K562 (cell line): ENCODE results near the gene AHNAK. TPM values are rescaled to one million over a fixed set of nuclear protein-coding genes. Genes with fewer than 3 reads are reported as not detected.

Experiments used
- ATAC-seq: fragments of 200-7000 bp; cut with Tn5 transposase; 3 replicates; pipeline ENCODE4 v1.9.1; 2020; ENCODE audit warnings: moderate library complexity
- BruUV-seq: library from RNA; stranded (reverse); fragments of 400-500 nt; replicated peaks from 2 replicates; lab custom pipeline; 2021; lab: Mats Ljungman, UMichigan
- CTCF ChIA-PET: fragments of 300-600 bp; formaldehyde crosslinking; extraction: SDS; loops from one replicate; lab custom pipeline; 2021; ENCODE audit warnings: low intra/inter-chr PET ratio; lab: Yijun Ruan, JAX
- POLR2A ChIA-PET: fragments of 300-600, 350-650 bp; sonication (Branson Sonifier 250); formaldehyde crosslinking; extraction: SDS; loops from one replicate; lab custom pipeline; 2021; ENCODE audit warnings: antibody characterized with exemption, inconsistent platforms; lab: Yijun Ruan, JAX
- DNase-seq, 4 experiments: peaks; one replicate each; pipeline versions ENCODE4 v3.0.0 to v3.0.0-alpha.2; 2011 to 2018; ENCODE audit warnings: low spot score in 3 of 4, mixed read lengths in 3 of 4; ENCODE audit errors: extremely low read depth in 1 of 4
- FAIRE-seq: peaks from 2 replicates; lab custom pipeline; 2011; peaks lifted over from hg19 to GRCh38; lab: Jason Lieb, UNC
- H2AFZ ChIP-seq: 2 replicates; pipeline ENCODE4 v1.6.0; 2011; ENCODE audit warnings: low read depth, low read length, control low read depth, inconsistent platforms
- H3K27ac ChIP-seq: fragments of 200-600 bp; 3 replicates; pipeline ENCODE4 v1.8.0; 2011; ENCODE audit warnings: low read depth, mild to moderate bottlenecking, control low read depth, inconsistent platforms, low read length, moderate library complexity, mixed read lengths; ENCODE audit errors: extremely low read depth
- H3K27me3 ChIP-seq, 2 experiments: fragments of 300-600 bp in 1 of 2; 2 replicates in 1 of 2; 3 replicates in 1 of 2; pipeline versions ENCODE4 v1.6.0 to v1.8.0; 2011; ENCODE audit warnings: inconsistent platforms in 2 of 2, low read length in 2 of 2, mild to moderate bottlenecking in 1 of 2, mixed read lengths in 1 of 2, moderate library complexity in 1 of 2; ENCODE audit not compliant: control insufficient read depth in 2 of 2, insufficient read depth in 2 of 2
- H3K36me3 ChIP-seq: fragments of 300-600 bp; 3 replicates; pipeline ENCODE4 v1.8.0; 2011; ENCODE audit warnings: mild to moderate bottlenecking, low read length, inconsistent platforms; ENCODE audit not compliant: control insufficient read depth, insufficient read depth
- H3K4me1 ChIP-seq, 2 experiments: fragments of 200-600 bp in 1 of 2; replicated peaks in 1 of 2; 2 replicates in 1 of 2; 3 replicates in 1 of 2; pipeline versions ENCODE4 v1.5.1 to v1.8.0; 2011; ENCODE audit warnings: inconsistent platforms in 2 of 2, low read length in 2 of 2, mild to moderate bottlenecking in 1 of 2, mixed read lengths in 1 of 2, moderate library complexity in 1 of 2; ENCODE audit not compliant: control insufficient read depth in 2 of 2, insufficient read depth in 2 of 2
- H3K4me2 ChIP-seq: 2 replicates; pipeline ENCODE4 v1.6.1; 2011; ENCODE audit warnings: low read length, control low read depth, inconsistent platforms, mixed read lengths; ENCODE audit not compliant: insufficient read depth
- H3K4me3 ChIP-seq: fragments of 200-600 bp; sonication (generic), shearing (Covaris generic); 2 replicates; pipeline ENCODE4 v1.5.1; 2016; ENCODE audit warnings: control low read depth, inconsistent platforms
- H3K79me2 ChIP-seq: fragments of 200-600 bp; 3 replicates; pipeline ENCODE4 v1.8.0; 2011; ENCODE audit warnings: low read length, inconsistent platforms; ENCODE audit not compliant: control insufficient read depth, insufficient read depth
- H3K9ac ChIP-seq, 2 experiments: 2 replicates each; pipeline versions ENCODE4 v1.6.0 to v1.6.1; 2011; ENCODE audit warnings: low read depth in 2 of 2, low read length in 2 of 2, control low read depth in 1 of 2, inconsistent platforms in 1 of 2, mild to moderate bottlenecking in 1 of 2, mixed read lengths in 1 of 2; ENCODE audit not compliant: insufficient read depth in 1 of 2
- H3K9me1 ChIP-seq: one replicate; pipeline ENCODE4 v1.6.0; 2011; ENCODE audit warnings: inconsistent platforms, mild to moderate bottlenecking, low read length, moderate library complexity; ENCODE audit not compliant: control insufficient read depth, insufficient read depth
- H3K9me3 ChIP-seq: replicated peaks from 2 replicates; pipeline ENCODE4 v1.5.1; 2011; ENCODE audit warnings: low read depth, low read length, inconsistent platforms; ENCODE audit not compliant: control insufficient read depth, insufficient read depth
- H4K20me1 ChIP-seq: replicated peaks from 2 replicates; pipeline ENCODE4 v1.6.1; 2011; ENCODE audit warnings: low read length, inconsistent platforms, mixed read lengths; ENCODE audit not compliant: control insufficient read depth, insufficient read depth
- ARID1B ChIP-seq: fragments of 450-650 bp; IDR thresholded peaks from 2 replicates; pipeline ENCODE4 v1.6.1; 2016; ENCODE audit warnings: antibody characterized with exemption, mild to moderate bottlenecking, inconsistent platforms
- C11orf30 ChIP-seq: fragments of 450-650 bp; IDR thresholded peaks from 2 replicates; pipeline ENCODE4 v1.6.1; 2016; ENCODE audit warnings: low read depth, mild to moderate bottlenecking
- CBFA2T2 ChIP-seq: fragments of 450-650 bp; conservative IDR thresholded peaks from 2 replicates; pipeline ENCODE4 v1.6.1; 2017; ENCODE audit warnings: mild to moderate bottlenecking
- CBFA2T3 ChIP-seq: fragments of 450-650 bp; IDR thresholded peaks from 2 replicates; pipeline ENCODE4 v1.6.1; 2017
- CBX5 ChIP-seq: IDR thresholded peaks from 2 replicates; pipeline ENCODE4 v1.6.1; 2014; ENCODE audit warnings: low read depth, borderline replicate concordance
- ELF2 ChIP-seq: fragments of 250-450 bp; sonication (Bioruptor Pico); IDR thresholded peaks from 2 replicates; pipeline ENCODE4 v1.5.0; 2021; ENCODE audit warnings: mild to moderate bottlenecking
- ILK ChIP-seq: fragments of 450-650 bp; IDR thresholded peaks from 2 replicates; pipeline ENCODE4 v1.6.1; 2016; ENCODE audit warnings: missing genetic modification characterization, low read depth, mild to moderate bottlenecking, missing compliant biosample characterization, moderate library complexity, borderline replicate concordance
- MAZ ChIP-seq, 2 experiments: fragments of 450-650 bp in 1 of 2; sonication (generic) in 1 of 2; formaldehyde crosslinking; IDR thresholded peaks in 1 of 2; conservative IDR thresholded peaks in 1 of 2; 2 replicates each; pipeline versions ENCODE4 v1.4.0 to v1.5.0; 2020; ENCODE audit warnings: mild to moderate bottlenecking in 1 of 2, missing genetic modification reagents in 1 of 2
- MTA2 ChIP-seq: fragments of 450-650 bp; IDR thresholded peaks from 2 replicates; pipeline ENCODE4 v1.6.1; 2016; ENCODE audit warnings: low read depth
- NFATC3 ChIP-seq: fragments of 450-650 bp; IDR thresholded peaks from 2 replicates; pipeline ENCODE4 v1.6.1; 2017; ENCODE audit warnings: mild to moderate bottlenecking
- NFIX ChIP-seq: fragments of 250-450 bp; sonication (Bioruptor Pico); IDR thresholded peaks from 2 replicates; pipeline ENCODE4 v1.4.0; 2020; ENCODE audit warnings: low read depth, mild to moderate bottlenecking, moderate library complexity
- NR2C1 ChIP-seq, 2 experiments: fragments of 450-650 bp; IDR thresholded peaks; 2 replicates each; pipeline ENCODE4 v1.6.1; 2017; ENCODE audit warnings: mild to moderate bottlenecking in 2 of 2, antibody characterized with exemption in 1 of 2, inconsistent platforms in 1 of 2, missing compliant biosample characterization in 1 of 2, missing genetic modification characterization in 1 of 2
- PCBP1 ChIP-seq: fragments of 200-400 bp; formaldehyde crosslinking; IDR thresholded peaks from 2 replicates; pipeline ENCODE4 v1.6.1; 2018; ENCODE audit warnings: mild to moderate bottlenecking, low read depth, low read length; ENCODE audit not compliant: poor library complexity, severe bottlenecking
- SRSF9 ChIP-seq: fragments of 200-400 bp; formaldehyde crosslinking; IDR thresholded peaks from 2 replicates; pipeline ENCODE4 v1.6.1; 2017; ENCODE audit warnings: low read depth, low read length, borderline replicate concordance
- STAT5A ChIP-seq: IDR thresholded peaks from 2 replicates; pipeline ENCODE4 v1.6.1; 2012; ENCODE audit warnings: low read length, inconsistent platforms, borderline replicate concordance
- TCF3 ChIP-seq: sonication (generic); formaldehyde crosslinking; IDR thresholded peaks from 2 replicates; pipeline ENCODE4 v1.4.0; 2020; ENCODE audit warnings: mild to moderate bottlenecking, missing genetic modification reagents
- ZKSCAN1 ChIP-seq: fragments of 150-350 bp; IDR thresholded peaks from 2 replicates; pipeline ENCODE4 v1.6.1; 2016; ENCODE audit warnings: low read depth, low read length
- ZNF224 ChIP-seq: sonication (generic); formaldehyde crosslinking; IDR thresholded peaks from 2 replicates; pipeline ENCODE4 v1.8.0; 2022; ENCODE audit warnings: mild to moderate bottlenecking, missing genetic modification reagents
- WGBS: fragments of 100-300 bp; shearing (Covaris generic); methylation state at CpG from one replicate; pipeline ENCODE4 v1.1.6; 2016; ENCODE audit warnings: low coverage, mixed read lengths; ENCODE audit not compliant: insufficient coverage; ENCODE audit errors: missing lambda C conversion rate; 5-methylcytosine and 5-hydroxymethylcytosine counted together
- in situ Hi-C: fragments of 300-500 bp; cut with MboI; formaldehyde crosslinking; loops from 4 replicates; pipeline ENCODE4 v1.15.0; 2018; ENCODE audit warnings: inconsistent platforms, mixed read lengths
- intact Hi-C: fragments of 100-400 bp; cut with micrococcal nuclease; formaldehyde crosslinking; loops from 2 replicates; pipeline ENCODE4 v1.14.2; 2022
- polyA plus RNA-seq, 8 experiments: library from polyadenylated mRNA; depleted of rRNA in 4 of 8; stranded (reverse) in 5 of 8; unstranded in 3 of 8; fragments of >200 nt; fragmentation: Nextera tagmentation in 2 of 8; fragmentation: Illumina TruSeq in 1 of 8; extraction: Ambion mirVana in 2 of 8; extraction: Trizol in 1 of 8; gene quantifications; 2 replicates each; pipeline versions ENCODE4 v1.2.1 to v1.2.3, GENCODE V29; 2011 to 2014; ENCODE audit warnings: inconsistent platforms in 1 of 8, missing spikeins in 1 of 8
- total RNA-seq, 7 experiments: library from RNA; depleted of rRNA in 6 of 7; stranded (reverse); fragments of >200 nt in 6 of 7; fragmentation: Illumina TruSeq in 2 of 7; extraction: Trizol in 2 of 7; gene quantifications; 2 replicates each; pipeline versions ENCODE4 v1.2.1 to v1.2.3, GENCODE V29; 2011 to 2021; ENCODE audit warnings: low replicate concordance in 1 of 7
- TF ChIP-seq, protein P1 (sequence below): fragments of 450-650 bp; IDR thresholded peaks from 2 replicates; pipeline ENCODE4 v1.6.1; 2017; ENCODE audit warnings: mild to moderate bottlenecking, moderate library complexity

The AHNAK gene
- total and polyA plus RNA-seq, 9 of the 15 experiments (the other 6 are each of a cell fraction or from before 2014, with no cell fraction given) = 1.5 to 89.7 (median 45.0) TPM

DNA sequence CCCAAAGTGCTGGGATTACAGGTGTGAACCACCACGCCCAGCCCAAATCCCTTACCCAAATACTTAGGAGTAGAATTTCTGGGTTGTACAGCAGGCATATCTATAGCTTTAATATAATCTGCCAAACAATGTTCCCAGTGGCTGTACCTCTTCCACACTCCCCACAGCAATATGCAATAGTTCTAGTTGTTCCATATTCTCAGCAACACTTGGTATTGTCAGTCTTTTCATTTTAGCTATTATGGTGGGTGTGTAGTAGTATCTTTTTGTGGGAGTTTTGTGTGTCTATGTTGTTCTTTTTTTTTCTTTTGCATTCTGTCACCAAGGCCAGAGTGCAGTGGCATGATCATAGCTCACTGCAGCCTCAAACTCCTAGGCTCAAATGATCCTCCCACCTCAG, 109.0 kb downstream of the AHNAK start (continued):
- no peak for TF ChIP-seq ZKSCAN1
- TF ChIP-seq MTA2 = no peak
- TF ChIP-seq ILK (tag) = no peak
- no peak for TF ChIP-seq ZNF224 (CRISPR knock-in tag)
- no peak for TF ChIP-seq NFIX (CRISPR knock-in tag)

DNA sequence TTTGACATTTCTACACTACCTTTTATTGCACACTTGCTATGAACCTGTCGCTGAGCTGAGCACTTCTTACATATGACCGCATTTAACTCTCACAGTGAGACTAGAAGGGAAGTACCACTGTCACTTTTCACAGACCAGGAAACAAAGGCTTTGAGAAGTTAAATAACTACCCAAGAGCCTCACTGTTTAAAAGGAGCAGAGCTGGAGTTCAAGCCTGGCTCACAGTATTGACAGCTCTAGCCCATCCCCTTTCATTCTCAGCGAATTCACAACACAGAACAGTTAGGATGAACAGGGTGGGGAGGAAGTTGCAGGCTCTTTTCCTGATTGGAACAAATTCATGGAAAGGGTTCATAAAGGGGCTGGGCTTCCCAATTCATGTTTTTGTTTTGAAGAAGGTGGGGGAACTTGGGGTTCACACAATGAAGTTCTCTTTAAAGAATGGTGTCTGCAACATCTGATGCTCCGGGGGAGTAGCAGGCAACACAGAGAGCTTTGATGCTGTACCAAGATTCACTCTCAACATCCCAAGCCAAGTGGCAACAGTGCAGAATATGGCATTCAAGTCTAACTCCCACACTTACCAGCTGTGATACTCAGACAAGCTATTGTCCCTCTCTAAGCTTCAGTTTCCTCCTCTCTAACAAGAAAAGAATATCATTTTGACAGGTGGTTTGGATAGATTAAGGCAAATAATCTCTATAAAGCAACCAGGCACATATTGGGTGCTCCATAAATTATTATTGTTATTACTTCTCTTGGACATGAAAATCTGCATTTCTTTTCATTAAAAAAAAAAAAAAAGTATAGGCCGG, 110.6 kb downstream of the AHNAK start:
- Histone ChIP-seq H3K9me3 (no peaks in the 10 kb centered on the region), H3K27me3 (no peaks in the 10 kb centered on the region), H3K4me1 (peaks cover 12 to 16% of the 10 kb centered on the region in 2 experiments; a peak in 3 of 5 replicates), H4K20me1 (no peaks in the 10 kb centered on the region), H2AFZ (0 out of 2 replicates have a peak overlapping the region, but pooled peaks have one; percentile 11), H3K79me2 (no peaks in the 10 kb centered on the region), H3K9me1 (no peaks in the 10 kb centered on the region), H3K27ac (no peak overlapping the region), H3K36me3 (no peaks in the 10 kb centered on the region), H3K4me2 (no peak overlapping the region), H3K9ac (no peak overlapping the region), H3K4me3 (no peak overlapping the region)
- 43% methylated on average over 4 of the region's 5 CpGs for WGBS
- peak; percentile 34; the same call in 1 of the 3 replicates for ATAC-seq
- BruUV-seq = no TSS peak
- intact Hi-C loops = no loop called here
- ChIA-PET CTCF (no interaction called here), POLR2A (interaction anchor here (0.6 to 1.8 kb wide), 5 partner anchors 8 to 22 kb away, joined by 3 to 7 read pairs (median 3); no protein-coding TSS in a partner anchor)
- in situ Hi-C loops = no loop called here
- no peak for DNase-seq
- FAIRE-seq = no peak
- TF ChIP-seq, protein P1, sequence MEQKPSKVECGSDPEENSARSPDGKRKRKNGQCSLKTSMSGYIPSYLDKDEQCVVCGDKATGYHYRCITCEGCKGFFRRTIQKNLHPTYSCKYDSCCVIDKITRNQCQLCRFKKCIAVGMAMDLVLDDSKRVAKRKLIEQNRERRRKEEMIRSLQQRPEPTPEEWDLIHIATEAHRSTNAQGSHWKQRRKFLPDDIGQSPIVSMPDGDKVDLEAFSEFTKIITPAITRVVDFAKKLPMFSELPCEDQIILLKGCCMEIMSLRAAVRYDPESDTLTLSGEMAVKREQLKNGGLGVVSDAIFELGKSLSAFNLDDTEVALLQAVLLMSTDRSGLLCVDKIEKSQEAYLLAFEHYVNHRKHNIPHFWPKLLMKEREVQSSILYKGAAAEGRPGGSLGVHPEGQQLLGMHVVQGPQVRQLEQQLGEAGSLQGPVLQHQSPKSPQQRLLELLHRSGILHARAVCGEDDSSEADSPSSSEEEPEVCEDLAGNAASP = no peak
- TF ChIP-seq NR2C1 (IDR thresholded peaks at IDR 0.05) = no peak
- no peak for TF ChIP-seq NR2C1 (tag; IDR thresholded peaks at IDR 0.05)
- no peak for TF ChIP-seq NFATC3
- TF ChIP-seq STAT5A = no peak
- TF ChIP-seq CBFA2T3 = peak; percentile 69
- no peak for TF ChIP-seq PCBP1
- TF ChIP-seq CBFA2T2 = peak; percentile 40
- TF ChIP-seq ARID1B = peak; percentile 48; the same call in 1 of the 2 replicates
- TF ChIP-seq ELF2 = no peak
- no peak for TF ChIP-seq SRSF9
- no peak for TF ChIP-seq C11orf30
- TF ChIP-seq TCF3 (CRISPR knock-in tag) = peak; percentile 41; the same call in 1 of the 2 replicates
- no peak for TF ChIP-seq CBX5
- TF ChIP-seq MAZ (CRISPR knock-in tag; conservative IDR thresholded peaks at IDR 0.05 in 1 of 2, IDR thresholded peaks at IDR 0.05 in 1 of 2) = no peak
